NCI-H1048 (cell line): ENCODE results near the gene ADI1.

Experiments used
- DNase-seq: peaks from one replicate; lab custom pipeline; 2025; lab: John Stamatoyannopoulos, UW

ADI1 gene

DNA sequence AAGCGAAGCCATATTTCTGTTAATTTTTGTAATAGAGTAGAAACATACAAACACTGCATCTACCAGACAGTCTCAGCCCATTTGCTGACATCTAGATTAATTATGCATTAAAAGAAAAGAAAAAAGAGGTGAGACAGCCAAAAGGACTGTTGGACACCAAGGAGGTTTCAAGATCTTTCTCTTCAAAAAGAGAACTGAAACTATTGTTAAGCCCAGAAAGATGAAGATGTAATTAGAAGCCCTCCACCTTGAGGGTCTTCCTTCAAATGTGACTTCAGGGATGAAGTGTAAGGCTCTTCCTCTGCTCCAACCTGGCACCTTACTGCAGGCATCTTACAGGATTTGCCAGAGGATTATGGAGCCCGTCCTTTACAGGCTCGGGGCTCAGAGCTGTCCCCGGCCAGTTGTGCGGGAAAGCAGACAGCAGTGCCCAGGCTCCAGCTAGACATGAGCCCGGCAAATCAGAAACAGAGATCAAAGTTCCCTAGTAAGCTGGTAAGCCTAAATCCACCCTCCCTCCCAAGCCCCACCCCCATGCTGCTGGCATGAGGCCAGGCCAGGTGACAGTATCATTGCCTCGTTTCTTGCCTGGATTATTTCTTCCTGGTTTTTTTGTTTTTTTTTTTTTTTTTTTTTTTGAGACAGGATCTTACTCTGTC lies 38.9 kb downstream of the ADI1 start:
- no peak for DNase-seq

- DNase-seq = no peak
These were observed 39.7 kb downstream of the ADI1 start for GRCh38 chr2:3479430-3480320.

DNA sequence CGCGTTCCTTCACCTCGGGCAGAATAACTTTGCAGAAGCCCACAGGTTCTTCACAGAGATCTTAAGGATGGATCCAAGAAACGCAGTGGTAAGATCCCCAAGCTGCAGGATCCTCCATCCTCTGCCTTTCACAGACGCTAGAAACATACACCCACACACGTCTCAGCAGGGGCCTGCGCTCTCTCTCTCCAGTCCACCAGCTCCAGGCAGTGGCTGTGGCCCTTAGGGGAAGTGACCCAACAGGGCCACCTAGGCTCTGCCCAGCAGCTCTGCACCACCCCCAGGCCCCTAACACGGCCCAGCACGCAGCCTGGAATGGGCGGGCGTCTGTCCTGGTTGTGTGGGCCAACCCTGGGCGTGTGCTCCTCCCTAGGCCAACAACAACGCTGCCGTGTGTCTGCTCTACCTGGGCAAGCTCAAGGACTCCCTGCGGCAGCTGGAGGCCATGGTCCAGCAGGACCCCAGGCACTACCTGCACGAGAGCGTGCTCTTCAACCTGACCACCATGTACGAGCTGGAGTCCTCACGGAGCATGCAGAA lies 40.4 kb downstream of the ADI1 start:
- DNase-seq = no peak

GRCh38 chr2:3476985-3477327 lies 42.4 kb downstream of the ADI1 start:
- no peak for DNase-seq

- no peak for DNase-seq
These were observed 42.9 kb downstream of the ADI1 start for GRCh38 chr2:3476321-3476984.

GRCh38 chr2:3475771-3476170 lies 43.6 kb downstream of the ADI1 start:
- no peak for DNase-seq

DNA sequence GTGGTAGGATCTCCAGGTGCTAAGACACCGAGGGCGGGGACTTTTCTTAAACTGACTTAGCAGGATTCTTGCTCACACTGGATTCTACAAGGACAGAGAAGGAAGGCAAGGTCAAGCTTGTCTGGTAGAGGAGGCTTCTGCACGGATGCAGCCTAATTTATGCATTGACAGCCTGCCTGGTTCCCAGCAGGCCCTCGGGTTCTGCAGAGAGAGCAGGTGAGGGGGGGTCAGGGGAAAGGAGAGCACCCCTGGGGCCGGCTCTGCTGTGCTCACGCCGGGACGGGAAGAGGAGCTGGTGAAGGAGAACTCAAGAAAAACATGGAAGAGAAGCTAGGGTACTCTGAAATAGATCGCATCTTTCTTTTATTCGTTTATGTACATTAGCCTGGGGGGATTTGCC lies 46.4 kb downstream of the ADI1 start:
- DNase-seq = no peak

DNA sequence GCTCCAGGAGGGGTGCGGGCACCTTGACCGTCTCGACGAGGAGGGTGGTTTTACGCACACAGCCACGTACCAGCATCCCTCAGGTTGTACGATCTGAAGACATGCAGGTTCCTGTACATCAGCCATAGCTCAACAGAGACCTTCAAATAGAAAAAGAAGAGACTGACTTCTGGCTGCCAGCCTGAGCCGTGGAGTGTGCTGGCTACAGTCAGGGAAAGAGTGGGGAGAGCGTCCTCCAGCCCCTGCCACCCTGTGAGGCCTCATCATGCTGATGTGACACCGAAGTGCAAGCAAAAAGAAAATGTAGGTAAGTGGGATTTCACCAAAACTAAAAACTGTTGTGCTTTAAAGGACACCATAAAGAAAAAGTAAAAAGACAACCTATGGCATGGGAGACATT lies 47.0 kb downstream of the ADI1 start:
- no peak for DNase-seq

DNA sequence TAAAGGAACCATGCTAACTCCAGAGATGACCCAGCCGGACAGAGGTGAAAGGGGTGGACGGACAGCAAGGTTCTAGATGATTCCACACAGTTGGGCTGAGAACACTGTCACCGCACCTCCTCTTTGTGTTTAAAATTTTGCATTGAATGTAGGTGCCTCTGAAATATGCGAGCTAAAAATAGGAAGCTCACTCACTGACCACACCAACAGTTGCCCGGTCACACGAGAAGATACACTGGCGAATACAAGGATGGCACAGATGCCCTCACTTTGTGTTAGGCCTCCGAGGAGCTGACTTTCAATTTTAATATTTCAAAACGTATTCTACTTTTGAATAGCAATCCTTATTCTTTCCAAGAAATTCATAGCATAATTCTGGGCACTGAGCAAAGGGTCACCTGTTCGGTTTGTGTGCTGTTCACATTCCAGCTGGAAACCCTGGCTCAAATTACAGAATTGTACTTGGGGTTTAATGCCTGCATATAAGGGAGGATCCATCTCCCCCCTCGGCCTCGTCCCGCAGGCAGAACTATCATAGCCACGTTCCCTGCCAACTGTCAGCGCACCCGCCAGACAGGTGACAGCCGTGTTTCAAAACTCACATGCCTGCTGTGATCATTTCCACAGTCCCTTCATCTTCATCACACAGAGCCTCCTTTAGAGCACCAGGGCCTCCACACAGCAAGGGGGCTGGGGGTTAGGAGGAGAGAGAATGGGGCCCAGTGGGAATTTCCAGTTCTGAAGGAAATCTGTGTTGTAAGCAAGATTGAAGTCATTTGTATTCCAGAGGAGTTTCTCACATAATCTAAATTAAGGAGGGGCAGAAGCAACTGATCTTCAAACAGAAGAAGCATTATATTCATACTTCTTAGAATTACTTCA lies 48.2 kb downstream of the ADI1 start:
- DNase-seq = no peak

GRCh38 chr2:3470166-3470651 lies 49.1 kb downstream of the ADI1 start:
- no peak for DNase-seq

GRCh38 chr2:3469486-3469885 lies 49.8 kb downstream of the ADI1 start:
- DNase-seq = no peak

DNA sequence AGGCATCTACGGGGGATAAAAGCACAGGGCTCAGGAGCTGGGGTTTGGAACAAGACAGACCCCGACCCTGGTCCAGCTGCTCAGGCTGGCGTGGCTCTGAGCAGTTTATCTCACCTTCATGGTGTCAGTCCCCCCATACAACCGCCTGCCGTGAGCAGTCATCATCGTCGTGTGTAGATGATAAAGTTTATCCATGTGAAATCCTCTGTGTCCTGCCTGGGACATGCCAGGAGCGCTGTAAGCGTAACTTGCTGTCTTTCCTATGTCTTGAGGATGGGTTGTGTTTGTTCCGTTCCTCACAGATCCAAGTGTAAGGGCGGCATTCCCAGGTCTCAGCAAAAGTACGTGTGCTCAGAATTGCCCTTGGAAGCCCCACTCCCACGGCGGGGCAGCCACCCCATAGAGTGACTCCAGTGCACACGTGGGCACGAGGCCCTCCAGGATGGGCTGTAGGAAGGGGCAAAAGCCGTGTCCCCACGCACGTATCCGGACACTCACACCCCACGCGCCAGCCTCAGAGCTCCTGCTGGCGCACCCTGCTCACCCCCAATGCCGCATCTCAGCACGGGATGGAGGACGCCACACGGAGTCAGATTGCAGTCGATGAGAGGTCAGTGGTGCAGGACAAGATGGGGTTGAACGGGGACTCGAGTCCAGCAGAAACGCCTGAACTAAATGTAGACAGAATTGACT lies 50.9 kb downstream of the ADI1 start:
- DNase-seq = no peak

- DNase-seq = no peak
These were observed 51.7 kb downstream of the ADI1 start for GRCh38 chr2:3467654-3468053.

DNA sequence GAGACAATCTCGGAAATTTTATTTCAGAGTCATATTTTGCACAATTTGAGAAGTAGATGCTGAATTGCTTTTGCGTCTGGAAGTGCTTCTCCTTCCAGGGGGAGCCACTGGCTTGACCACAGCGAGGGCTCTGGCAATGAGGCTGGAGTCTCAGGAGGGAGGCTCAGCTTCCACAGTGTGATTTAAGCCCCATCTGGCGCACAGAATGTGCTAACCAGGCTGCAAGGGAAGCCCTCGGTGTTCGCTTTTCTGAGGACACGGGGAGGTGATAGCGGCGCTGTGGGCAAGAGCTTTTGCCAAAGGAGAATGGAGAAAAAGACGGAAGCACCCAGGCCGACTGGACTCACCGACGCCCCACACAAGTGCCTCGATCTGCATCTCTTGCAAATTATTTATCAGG lies 52.4 kb downstream of the ADI1 start:
- no peak for DNase-seq

DNA sequence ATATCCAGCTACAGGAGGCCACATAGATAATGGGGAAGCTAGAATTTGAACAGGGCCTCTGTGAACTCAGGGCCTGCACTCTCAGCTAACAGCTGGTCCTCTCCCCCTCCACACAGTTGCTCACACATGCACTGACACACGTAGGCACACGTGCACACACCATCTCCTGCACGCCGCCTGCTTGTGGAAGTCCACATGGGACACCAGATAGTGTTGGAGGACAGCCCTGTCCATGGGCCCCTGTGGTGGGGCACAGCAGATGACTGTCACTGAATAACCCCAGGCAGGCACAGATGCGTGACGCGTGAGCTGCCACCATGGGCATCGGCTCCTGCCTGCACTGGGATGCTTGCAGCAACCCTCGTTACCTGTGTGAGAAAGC lies 52.9 kb downstream of the ADI1 start:
- no peak for DNase-seq

- DNase-seq = no peak
These were observed 53.4 kb downstream of the ADI1 start for GRCh38 chr2:3465844-3466481.

DNA sequence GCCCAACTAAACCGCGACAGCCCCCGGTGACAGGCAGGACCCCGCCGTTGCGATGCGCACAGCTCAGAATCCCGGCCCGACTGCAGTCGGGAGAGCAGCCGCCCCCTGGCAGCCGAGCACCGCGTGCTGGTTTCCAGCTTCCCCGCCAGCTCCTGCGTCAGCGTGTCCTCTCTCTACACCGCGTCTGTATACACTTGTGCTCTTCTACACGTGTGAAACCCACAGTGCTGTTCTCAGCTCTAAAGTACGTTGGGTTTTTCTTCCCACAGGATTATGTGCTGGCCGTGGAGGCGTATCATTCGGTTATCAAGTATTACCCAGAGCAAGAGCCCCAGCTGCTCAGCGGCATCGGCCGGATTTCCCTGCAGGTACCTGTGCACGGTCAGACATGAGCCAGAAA lies 54.0 kb downstream of the ADI1 start:
- DNase-seq = no peak

DNA sequence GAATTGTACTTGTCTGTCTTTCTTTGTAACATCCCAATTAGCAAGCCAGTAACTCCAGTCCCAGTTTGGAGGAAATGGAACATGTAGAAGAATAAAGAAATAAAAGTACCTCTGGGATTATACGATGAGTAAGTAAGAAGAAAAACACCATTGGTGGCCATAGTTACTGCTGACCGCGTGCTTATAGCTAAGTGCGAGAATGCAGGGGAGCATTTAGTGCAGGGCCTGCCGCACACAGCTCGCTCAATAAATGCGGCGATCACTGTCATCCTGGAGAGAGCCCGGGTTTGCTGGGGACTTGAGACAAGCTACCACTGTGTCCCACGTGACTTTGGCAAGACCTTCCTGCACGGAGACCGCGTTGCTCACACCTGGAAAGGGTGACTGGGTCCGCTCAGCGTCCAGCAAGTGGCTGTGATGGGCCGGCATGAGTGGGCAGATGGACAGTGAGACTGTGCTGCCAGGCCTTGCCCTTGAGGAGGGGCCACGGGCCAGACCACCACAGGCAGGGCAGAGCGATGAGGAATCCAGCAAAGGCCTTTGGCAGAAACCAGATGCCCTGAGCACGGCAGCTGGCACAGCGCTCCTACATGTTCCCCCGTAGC lies 54.8 kb downstream of the ADI1 start:
- DNase-seq = no peak

- no peak for DNase-seq
These were observed 55.4 kb downstream of the ADI1 start for GRCh38 chr2:3463944-3464343.

DNA sequence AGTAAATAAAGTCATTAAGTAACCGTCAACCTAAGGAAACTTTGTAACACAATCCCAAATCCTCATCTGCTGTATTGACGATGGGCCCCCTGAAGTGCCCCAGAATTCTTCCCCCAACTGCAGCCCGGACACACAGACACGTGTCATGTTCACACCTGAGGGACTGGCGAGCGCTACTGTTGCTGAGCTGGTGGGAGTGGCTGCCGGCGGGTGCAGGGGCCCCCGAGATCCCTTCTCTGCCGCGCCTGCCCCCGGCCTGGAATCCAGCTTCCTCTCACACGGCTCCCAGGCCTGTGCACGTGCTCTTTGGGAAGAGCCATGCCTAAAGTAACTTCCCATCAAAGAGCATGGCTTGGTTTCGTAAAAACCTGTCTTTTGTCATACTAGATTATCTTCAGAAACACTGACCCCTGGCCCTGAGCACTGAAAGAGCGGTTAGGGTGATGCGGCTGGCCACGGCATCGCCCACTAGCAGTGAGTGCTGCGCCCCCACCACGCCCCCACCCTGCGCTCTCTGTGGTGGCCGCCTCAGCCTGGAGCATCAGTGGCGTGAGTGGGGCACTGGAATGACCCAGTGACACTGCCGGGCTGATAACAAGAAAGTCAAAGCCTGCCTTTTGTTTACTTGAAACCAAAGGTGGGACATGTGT lies 56.0 kb downstream of the ADI1 start:
- DNase-seq = no peak
